ENCODE data around the gene CYLD.

DNA sequence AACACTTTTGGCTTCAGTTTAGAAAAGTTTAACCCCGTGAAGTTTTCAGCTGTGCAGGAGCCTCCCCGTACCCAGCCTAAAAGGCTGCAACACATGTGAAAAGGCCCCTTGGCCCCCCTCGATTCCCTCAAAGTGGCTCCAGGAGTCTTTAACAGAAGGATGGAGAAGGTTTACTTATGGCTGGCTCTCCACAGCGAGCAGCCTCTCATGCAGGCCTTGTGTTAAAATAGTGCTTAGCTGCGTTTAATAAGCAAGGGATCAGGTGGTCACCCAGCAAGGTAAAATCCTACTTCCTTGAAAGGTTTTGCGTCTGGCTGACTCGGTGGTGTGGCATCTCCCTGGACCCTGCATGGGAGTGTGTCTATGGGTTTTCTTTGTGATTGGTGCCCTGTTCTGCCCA, 8.4 kb upstream of the CYLD start:
- TF ChIP-seq TCF7L2 (IDR thresholded peaks at IDR 0.05; ENCODE audit: borderline replicate concordance, extremely low read depth, insufficient read depth, insufficient read length) (no peak), YY1 (IDR thresholded peaks at IDR 0.05; ENCODE audit: extremely low read depth, insufficient replicate concordance, low read depth, low read length) (no peak), RAD21 (IDR thresholded peaks at IDR 0.05; ENCODE audit: low read depth) (no peak), POLR2A (IDR thresholded peaks at IDR 0.05; ENCODE audit: borderline replicate concordance, extremely low read depth, insufficient read depth, insufficient read length) (no peak), ZNF274 (IDR thresholded peaks at IDR 0.05; ENCODE audit: low read depth, low read length) (no peak), EZH2phosphoT487 (IDR thresholded peaks at IDR 0.05; ENCODE audit: borderline replicate concordance) (no peak)
- TF ChIP-seq, protein P1, sequence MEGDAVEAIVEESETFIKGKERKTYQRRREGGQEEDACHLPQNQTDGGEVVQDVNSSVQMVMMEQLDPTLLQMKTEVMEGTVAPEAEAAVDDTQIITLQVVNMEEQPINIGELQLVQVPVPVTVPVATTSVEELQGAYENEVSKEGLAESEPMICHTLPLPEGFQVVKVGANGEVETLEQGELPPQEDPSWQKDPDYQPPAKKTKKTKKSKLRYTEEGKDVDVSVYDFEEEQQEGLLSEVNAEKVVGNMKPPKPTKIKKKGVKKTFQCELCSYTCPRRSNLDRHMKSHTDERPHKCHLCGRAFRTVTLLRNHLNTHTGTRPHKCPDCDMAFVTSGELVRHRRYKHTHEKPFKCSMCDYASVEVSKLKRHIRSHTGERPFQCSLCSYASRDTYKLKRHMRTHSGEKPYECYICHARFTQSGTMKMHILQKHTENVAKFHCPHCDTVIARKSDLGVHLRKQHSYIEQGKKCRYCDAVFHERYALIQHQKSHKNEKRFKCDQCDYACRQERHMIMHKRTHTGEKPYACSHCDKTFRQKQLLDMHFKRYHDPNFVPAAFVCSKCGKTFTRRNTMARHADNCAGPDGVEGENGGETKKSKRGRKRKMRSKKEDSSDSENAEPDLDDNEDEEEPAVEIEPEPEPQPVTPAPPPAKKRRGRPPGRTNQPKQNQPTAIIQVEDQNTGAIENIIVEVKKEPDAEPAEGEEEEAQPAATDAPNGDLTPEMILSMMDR (IDR thresholded peaks at IDR 0.05 in 2 of 3, conservative IDR thresholded peaks at IDR 0.05 in 1 of 3; ENCODE audit: borderline replicate concordance in 1 of 3, insufficient read depth in 1 of 3, low read depth in 2 of 3, low read length in 2 of 3) = no peak
